Colonic mucosa (tissue), 4 donors: ENCODE measurements around the gene FREM1. TPM values are rescaled to one million over a fixed set of nuclear protein-coding genes. Genes with fewer than 3 reads are reported as not detected.

Experiments
- DNase-seq: peaks from one replicate; pipeline ENCODE4 v3.0.0-alpha.2; 2020
- H3K27ac ChIP-seq: fragments of 200-600 bp; one replicate; pipeline ENCODE4 v1.8.0; 2021
- H3K27me3 ChIP-seq: fragments of 200-600 bp; one replicate; pipeline ENCODE4 v1.8.0; 2021
- H3K36me3 ChIP-seq: fragments of 200-600 bp; one replicate; pipeline ENCODE4 v1.8.0; 2021
- H3K4me1 ChIP-seq: fragments of 200-600 bp; one replicate; pipeline ENCODE4 v1.8.0; 2021; ENCODE audit warnings: mild to moderate bottlenecking
- H3K4me3 ChIP-seq: fragments of 200-600 bp; one replicate; pipeline ENCODE4 v1.8.0; 2021
- H3K9ac ChIP-seq, 2 donors: one replicate each; pipeline ENCODE4 v1.7.0; 2013; ENCODE audit warnings: control low read depth in 2 of 2, low read depth in 2 of 2, low read length in 2 of 2
- H3K9me3 ChIP-seq: fragments of 200-600 bp; one replicate; pipeline ENCODE4 v1.8.0; 2021
- intact Hi-C: fragments of 100-400 bp; cut with DNase I; formaldehyde crosslinking; loops from one replicate; pipeline ENCODE4 v1.14.1; 2022
- total RNA-seq, 2 donors: library from RNA; stranded (reverse); fragmentation: NEBNext Ultra II Directional in 1 of 2; extraction: Animal tissue kit (Norgen Biotek cat#: 25700) in 1 of 2; gene quantifications; one replicate each; pipeline ENCODE4 v1.2.1, GENCODE V29; 2021
- TF ChIP-seq, protein P1 (sequence below): fragments of 200-600 bp; IDR thresholded peaks from one replicate; pipeline ENCODE4 v1.8.0; 2022; ENCODE audit warnings: antibody characterized with exemption, mild to moderate bottlenecking
- donor health status: healthy.
- donor health status: DM: no; HTN: no; CAD: no.
- donor health status: DM: no; HTN: no; CAD: no.

FREM1 gene
- total RNA-seq, 2 donors from 2014 or later, result 1.1 to 1.5 TPM

GRCh38 chr9:14704281-14704680 lies 205.9 kb downstream of the FREM1 start:
- Histone ChIP-seq H3K27ac (no peak overlapping the region), H3K9ac (no peak overlapping the region), H3K9me3 (no peaks in the 10 kb centered on the region), H3K4me3 (no peak overlapping the region), H3K4me1 (no peaks in the 10 kb centered on the region), H3K36me3 (no peaks in the 10 kb centered on the region), H3K27me3 (no peaks in the 10 kb centered on the region)
- TF ChIP-seq, protein P1, sequence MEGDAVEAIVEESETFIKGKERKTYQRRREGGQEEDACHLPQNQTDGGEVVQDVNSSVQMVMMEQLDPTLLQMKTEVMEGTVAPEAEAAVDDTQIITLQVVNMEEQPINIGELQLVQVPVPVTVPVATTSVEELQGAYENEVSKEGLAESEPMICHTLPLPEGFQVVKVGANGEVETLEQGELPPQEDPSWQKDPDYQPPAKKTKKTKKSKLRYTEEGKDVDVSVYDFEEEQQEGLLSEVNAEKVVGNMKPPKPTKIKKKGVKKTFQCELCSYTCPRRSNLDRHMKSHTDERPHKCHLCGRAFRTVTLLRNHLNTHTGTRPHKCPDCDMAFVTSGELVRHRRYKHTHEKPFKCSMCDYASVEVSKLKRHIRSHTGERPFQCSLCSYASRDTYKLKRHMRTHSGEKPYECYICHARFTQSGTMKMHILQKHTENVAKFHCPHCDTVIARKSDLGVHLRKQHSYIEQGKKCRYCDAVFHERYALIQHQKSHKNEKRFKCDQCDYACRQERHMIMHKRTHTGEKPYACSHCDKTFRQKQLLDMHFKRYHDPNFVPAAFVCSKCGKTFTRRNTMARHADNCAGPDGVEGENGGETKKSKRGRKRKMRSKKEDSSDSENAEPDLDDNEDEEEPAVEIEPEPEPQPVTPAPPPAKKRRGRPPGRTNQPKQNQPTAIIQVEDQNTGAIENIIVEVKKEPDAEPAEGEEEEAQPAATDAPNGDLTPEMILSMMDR, result no peak
- DNase-seq, result no peak
- intact Hi-C loops, result no loop called here

- no peaks in the 10 kb centered on the region for H3K27me3 ChIP-seq
- no peak overlapping the region for H3K27ac ChIP-seq
- no peaks in the 10 kb centered on the region for H3K9me3 ChIP-seq
- no peaks in the 10 kb centered on the region for H3K36me3 ChIP-seq
- H3K4me3 ChIP-seq, result no peak overlapping the region
- TF ChIP-seq, protein P1, result no peak
- H3K4me1 ChIP-seq, result no peaks in the 10 kb centered on the region
- intact Hi-C loops, result no loop called here
- H3K9ac ChIP-seq, result no peak overlapping the region
- DNase-seq, result no peak
Observed at GRCh38 chr9:14702200-14702720, 208.0 kb downstream of the FREM1 start.

- H3K27ac ChIP-seq, result peak within 1 kb of the TSS; percentile 44
- no peaks in the 10 kb centered on the region for H3K9me3 ChIP-seq
- DNase-seq, result peak; percentile 75
- no peaks in the 10 kb centered on the region for H3K27me3 ChIP-seq
- peak within 1 kb of the TSS; percentile 68 to 72 for H3K9ac ChIP-seq
- no peaks in the 10 kb centered on the region for H3K36me3 ChIP-seq
- TF ChIP-seq, protein P1, result no peak
- H3K4me3 ChIP-seq, result peak within 1 kb of the TSS; percentile 85
- peaks cover 4% of the 10 kb centered on the region for H3K4me1 ChIP-seq
- intact Hi-C loops, result no loop called here
Observed at GRCh38 chr9:14693251-14693861, 216.9 kb downstream of the FREM1 start, which contains the start of gene ZDHHC21. Gene ZDHHC21 (minus strand): TSS chr9:14693432. CDS start chr9:14674340, 19,092 bp downstream.

DNA sequence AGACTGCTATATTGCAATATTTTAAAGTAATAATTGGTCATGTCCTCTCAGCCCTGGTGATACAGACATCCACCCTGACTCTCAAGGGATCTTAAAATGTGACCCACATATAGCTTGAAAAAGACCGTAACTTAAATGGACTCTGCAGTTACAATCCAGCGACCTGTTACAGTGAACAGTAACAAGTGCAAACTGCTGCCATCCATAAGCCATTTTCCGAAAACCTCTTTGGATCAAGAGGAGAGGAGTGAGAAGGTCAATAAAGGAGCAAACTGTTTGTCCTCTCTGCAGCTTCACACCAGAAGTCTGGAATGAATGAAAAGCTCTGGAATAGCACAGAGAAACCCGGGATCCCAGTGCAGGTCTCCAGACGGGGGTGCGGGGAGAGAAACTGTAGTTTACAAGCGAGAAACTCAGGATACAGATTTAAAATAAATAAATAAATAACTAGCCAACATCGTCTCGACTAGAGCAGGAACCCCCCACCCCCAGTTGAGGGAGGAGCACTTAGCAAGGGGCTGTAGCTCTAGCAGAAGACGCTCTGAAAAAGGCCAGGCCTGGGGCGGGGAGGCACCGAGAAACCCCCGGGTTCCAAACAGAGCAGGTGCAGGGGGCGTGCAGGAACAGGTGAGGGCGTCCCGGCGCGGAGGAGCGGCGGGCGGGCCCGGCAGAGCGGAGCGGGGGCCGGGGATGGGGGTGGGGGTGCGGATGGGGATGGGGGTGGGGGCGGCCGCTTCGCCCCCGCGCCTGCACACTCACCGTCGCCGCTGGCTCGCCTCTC lies 217.6 kb downstream of the FREM1 start:
- Histone ChIP-seq H3K27ac (peak overlapping the region; percentile 44), H3K27me3 (no peaks in the 10 kb centered on the region), H3K9me3 (no peaks in the 10 kb centered on the region), H3K36me3 (no peaks in the 10 kb centered on the region), H3K4me3 (peak overlapping the region; percentile 85), H3K4me1 (peaks cover 4% of the 10 kb centered on the region), H3K9ac (peak overlapping the region; percentile 66 to 68)
- DNase-seq, result peak; percentile 56
- intact Hi-C loops, result no loop called here
- TF ChIP-seq, protein P1, result no peak

DNA sequence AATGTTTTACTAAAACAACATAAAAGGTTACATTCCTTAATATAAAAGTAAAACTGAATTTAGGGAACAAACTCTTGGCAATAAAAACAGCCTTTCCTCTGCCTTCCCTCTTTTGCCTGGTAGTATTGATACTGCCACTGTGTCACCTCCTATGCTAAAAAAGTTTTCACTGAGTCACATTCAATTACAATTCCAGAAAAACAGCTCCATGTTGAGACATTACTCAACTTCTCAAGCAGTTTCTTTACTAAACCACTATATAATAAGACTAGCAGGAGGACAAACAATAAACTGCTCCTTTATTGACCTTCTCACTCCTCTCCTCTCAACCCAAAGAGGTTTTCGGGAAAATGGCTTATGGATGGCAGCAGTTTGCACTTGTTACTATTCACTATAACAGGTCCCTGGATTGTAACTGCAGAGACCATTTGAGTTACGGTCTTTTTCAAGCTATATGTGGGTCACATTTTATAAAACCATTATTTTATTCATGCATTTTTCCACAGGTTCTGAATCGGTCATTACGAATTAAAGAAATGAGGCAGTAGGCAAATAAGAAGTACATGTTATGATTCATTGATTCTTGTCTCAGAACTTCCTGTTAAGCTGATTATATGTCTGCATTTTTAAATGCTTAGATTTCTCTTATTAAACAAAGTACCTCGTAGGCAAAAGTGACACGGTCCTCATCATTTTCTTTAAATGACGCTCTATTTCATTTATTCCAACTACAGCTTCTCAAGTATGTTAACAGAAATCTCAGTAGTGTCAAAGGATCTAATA lies 219.1 kb downstream of the FREM1 start:
- H3K4me1 ChIP-seq, result peaks cover 4% of the 10 kb centered on the region
- DNase-seq, result no peak
- no peaks in the 10 kb centered on the region for H3K36me3 ChIP-seq
- no peaks in the 10 kb centered on the region for H3K9me3 ChIP-seq
- no peak overlapping the region for H3K27ac ChIP-seq
- TF ChIP-seq, protein P1, result no peak
- H3K4me3 ChIP-seq, result no peak overlapping the region
- H3K9ac ChIP-seq, result no peak overlapping the region
- H3K27me3 ChIP-seq, result no peaks in the 10 kb centered on the region
- intact Hi-C loops, result no loop called here
